Progenitor cell of endocrine pancreas (in vitro differentiated cells): ENCODE results near the gene NRG2. TPM values are rescaled to one million over a fixed set of nuclear protein-coding genes. Genes with fewer than 3 reads are reported as not detected.

Experiments
- DNase-seq: peaks from one replicate; pipeline ENCODE4 v3.0.0; 2021; ENCODE audit warnings: low spot score; ENCODE audit not compliant: unreplicated experiment
- H3K27ac Mint-ChIP-seq: 2 replicates; pipeline ENCODE4 v1.8.0; 2021; ENCODE audit warnings: mild to moderate bottlenecking, moderate library complexity, mixed read lengths
- H3K27me3 Mint-ChIP-seq: 2 replicates; pipeline ENCODE4 v1.8.0; 2021; ENCODE audit warnings: mixed read lengths
- H3K36me3 Mint-ChIP-seq: 2 replicates; pipeline ENCODE4 v1.8.0; 2022; ENCODE audit warnings: mixed read lengths; ENCODE audit not compliant: insufficient read depth
- H3K4me1 Mint-ChIP-seq: 2 replicates; pipeline ENCODE4 v1.8.0; 2021; ENCODE audit warnings: low read depth, mixed read lengths
- H3K4me3 Mint-ChIP-seq: 2 replicates; pipeline ENCODE4 v1.8.0; 2021; ENCODE audit warnings: low read depth, mild to moderate bottlenecking, moderate library complexity, mixed read lengths
- H3K9me3 Mint-ChIP-seq: 2 replicates; pipeline ENCODE4 v1.8.0; 2021; ENCODE audit warnings: low read depth, mixed read lengths
- CTCF ChIP-seq: fragments of 200-600 bp; sonication (generic); IDR thresholded peaks from one replicate; pipeline ENCODE4 v1.5.0; 2021; ENCODE audit warnings: antibody characterized with exemption, mild to moderate bottlenecking; ENCODE audit not compliant: unreplicated experiment
- total RNA-seq: library from RNA; stranded (reverse); gene quantifications from 2 replicates; pipeline ENCODE4 v1.2.1, GENCODE V29; 2021

The NRG2 gene
- total RNA-seq, 1 donor from 2014 or later: 5.5 TPM

DNA sequence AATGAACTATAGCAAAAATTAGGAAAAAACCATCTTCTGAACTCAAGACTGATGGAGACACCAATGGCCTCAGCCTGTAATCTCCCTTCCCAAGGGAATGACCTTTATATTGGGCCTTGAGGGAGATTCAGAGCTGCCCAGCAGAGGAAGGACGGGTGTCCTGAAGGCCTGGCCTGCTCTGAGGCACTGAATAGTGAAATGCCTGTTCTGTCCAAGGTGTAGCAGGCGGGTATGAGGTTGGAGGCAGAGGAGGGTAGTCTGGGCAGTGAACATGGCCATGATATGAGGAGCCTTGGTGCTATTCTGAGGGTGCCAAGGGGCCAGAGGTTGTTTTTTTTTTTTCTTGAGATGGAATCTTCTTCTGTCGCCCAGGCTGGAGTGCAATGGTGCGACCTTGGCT is 222.5 kb downstream of the NRG2 start:
- DNase-seq: no peak

DNA sequence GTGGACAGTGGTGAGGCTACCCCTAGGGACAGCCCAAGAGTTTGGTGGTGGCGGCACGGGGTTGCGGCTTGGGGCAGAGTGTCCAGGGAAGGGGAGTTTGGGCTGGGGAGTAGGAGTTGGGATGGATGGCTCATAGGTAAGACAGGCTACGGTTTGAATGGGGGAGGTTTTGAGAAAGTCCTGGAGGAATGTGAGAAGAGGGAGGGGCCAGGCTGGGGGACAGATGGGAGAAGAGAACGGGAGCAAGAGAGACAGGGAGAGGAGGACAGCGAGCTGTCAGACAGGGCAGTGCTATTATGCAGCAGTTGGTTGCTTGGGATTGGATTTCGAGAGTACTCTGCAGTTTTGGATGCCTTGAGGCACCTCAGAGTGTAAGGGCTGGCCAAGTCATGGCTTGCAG is 223.0 kb downstream of the NRG2 start:
- H3K4me1 Mint-ChIP-seq: no peaks in the 10 kb centered on the region
- H3K4me3 Mint-ChIP-seq: no peak overlapping the region
- no peak overlapping the region for H3K27ac Mint-ChIP-seq
- H3K36me3 Mint-ChIP-seq: peaks cover 2% of the 10 kb centered on the region
- H3K9me3 Mint-ChIP-seq: peaks cover 6% of the 10 kb centered on the region
- TF ChIP-seq CTCF: no peak
- no peak for DNase-seq
- peaks cover 50% of the 10 kb centered on the region for H3K27me3 Mint-ChIP-seq

More for the DNA sequence above, 222.5 kb downstream of the NRG2 start:
- H3K27ac Mint-ChIP-seq: no peak overlapping the region
- TF ChIP-seq CTCF: no peak
- H3K4me3 Mint-ChIP-seq: no peak overlapping the region
- no peaks in the 10 kb centered on the region for H3K4me1 Mint-ChIP-seq
- H3K27me3 Mint-ChIP-seq: peaks cover 52% of the 10 kb centered on the region
- peaks cover 6% of the 10 kb centered on the region for H3K9me3 Mint-ChIP-seq
- H3K36me3 Mint-ChIP-seq: peaks cover 2% of the 10 kb centered on the region

GRCh38 chr5:139817970-139818369 is 225.1 kb downstream of the NRG2 start:
- H3K9me3 Mint-ChIP-seq: peaks cover 6% of the 10 kb centered on the region
- TF ChIP-seq CTCF: no peak
- no peak for DNase-seq
- peaks cover 2% of the 10 kb centered on the region for H3K36me3 Mint-ChIP-seq
- no peaks in the 10 kb centered on the region for H3K4me1 Mint-ChIP-seq
- peaks cover 42% of the 10 kb centered on the region for H3K27me3 Mint-ChIP-seq
- no peak overlapping the region for H3K27ac Mint-ChIP-seq
- H3K4me3 Mint-ChIP-seq: no peak overlapping the region

DNA sequence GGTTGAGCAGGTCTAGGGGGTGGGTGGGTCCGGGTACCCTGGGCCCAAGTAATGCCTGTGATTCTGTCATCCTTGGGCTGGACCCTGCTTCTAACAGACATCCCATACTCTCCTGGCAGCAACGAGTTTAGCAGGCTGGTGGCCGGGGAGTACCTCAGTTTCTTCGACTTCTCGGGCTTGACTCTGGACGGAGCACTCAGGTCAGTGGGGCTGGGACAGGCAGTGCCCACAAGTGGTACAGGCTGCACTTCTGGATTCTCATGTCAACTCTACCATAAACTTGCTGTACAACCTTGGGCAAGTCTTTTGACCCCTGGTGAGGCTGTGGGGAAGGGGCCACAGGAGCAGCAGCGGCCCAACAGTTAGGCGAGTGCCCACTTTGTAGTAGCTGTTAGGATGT is 225.7 kb downstream of the NRG2 start:
- Mint-ChIP-seq H3K27me3 (peaks cover 46% of the 10 kb centered on the region), H3K4me3 (no peak overlapping the region), H3K27ac (no peak overlapping the region), H3K9me3 (peaks cover 6% of the 10 kb centered on the region), H3K4me1 (no peaks in the 10 kb centered on the region), H3K36me3 (peaks cover 2% of the 10 kb centered on the region)
- no peak for DNase-seq
- TF ChIP-seq CTCF: no peak

DNA sequence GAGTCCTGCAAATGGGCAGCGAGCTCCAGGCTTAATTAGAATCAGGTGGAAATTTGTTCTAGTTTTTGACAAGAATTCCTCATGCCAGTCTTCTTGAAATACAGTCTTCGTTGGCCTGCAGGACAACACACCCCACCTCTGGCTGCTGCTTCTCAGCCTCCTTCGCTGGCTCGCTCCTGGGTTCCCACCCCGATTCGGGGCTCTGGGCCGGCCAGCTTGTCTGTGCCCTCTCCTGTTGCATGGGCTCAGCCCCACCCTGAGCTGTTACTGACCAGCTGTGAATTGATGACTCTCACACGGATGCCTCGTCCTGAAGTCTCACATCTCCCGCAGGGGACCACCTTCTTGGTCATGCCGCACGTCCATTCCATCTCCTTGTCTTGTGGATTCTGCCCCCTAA is 226.5 kb downstream of the NRG2 start:
- peaks cover 6% of the 10 kb centered on the region for H3K9me3 Mint-ChIP-seq
- no peak for DNase-seq
- no peaks in the 10 kb centered on the region for H3K4me1 Mint-ChIP-seq
- no peak overlapping the region for H3K4me3 Mint-ChIP-seq
- H3K27ac Mint-ChIP-seq: no peak overlapping the region
- peaks cover 2% of the 10 kb centered on the region for H3K36me3 Mint-ChIP-seq
- peaks cover 54% of the 10 kb centered on the region for H3K27me3 Mint-ChIP-seq
- TF ChIP-seq CTCF: no peak
